Spleen (tissue), 11 donors: ENCODE results near the gene CSNK1G2. TPM values are rescaled to one million over a fixed set of nuclear protein-coding genes. Genes with fewer than 3 reads are reported as not detected.

ENCODE experiments used
- DNase-seq: peaks from one replicate; pipeline ENCODE4 v3.0.0-alpha.2; 2020
- H3K27ac ChIP-seq, 8 donors: fragments of 200-600 bp; sonication (generic) in 7 of 8; 1 replicate in 4 of 8; 2 replicates in 4 of 8; pipeline versions ENCODE4 v1.5.0 to v1.8.0; 2016 to 2021; ENCODE audit warnings: inconsistent platforms in 4 of 8, mild to moderate bottlenecking in 4 of 8, moderate library complexity in 1 of 8
- H3K27me3 ChIP-seq, 7 donors: fragments of 200-600 bp; sonication (generic) in 6 of 7; replicated peaks in 1 of 7; 1 replicate in 4 of 7; 2 replicates in 3 of 7; pipeline versions ENCODE4 v1.5.0 to v1.8.0; 2016 to 2021; ENCODE audit warnings: inconsistent platforms in 3 of 7, mild to moderate bottlenecking in 1 of 7
- H3K36me3 ChIP-seq, 6 donors: fragments of 200-600 bp; sonication (generic) in 5 of 6; 1 replicate in 4 of 6; 2 replicates in 2 of 6; pipeline versions ENCODE4 v1.5.0 to v1.8.0; 2016 to 2021; ENCODE audit warnings: inconsistent platforms in 2 of 6
- H3K4me1 ChIP-seq, 6 donors: fragments of 200-600 bp; sonication (generic) in 5 of 6; 1 replicate in 3 of 6; 2 replicates in 3 of 6; pipeline versions ENCODE4 v1.5.0 to v1.8.0; 2016 to 2021; ENCODE audit warnings: inconsistent platforms in 3 of 6
- H3K4me3 ChIP-seq, 8 donors: fragments of 200-600 bp; sonication (generic) in 7 of 8; 1 replicate in 4 of 8; 2 replicates in 4 of 8; pipeline versions ENCODE4 v1.5.0 to v1.8.0; 2016 to 2021; ENCODE audit warnings: inconsistent platforms in 4 of 8, mild to moderate bottlenecking in 4 of 8, moderate library complexity in 2 of 8
- H3K9me3 ChIP-seq, 8 donors: fragments of 200-600 bp; sonication (generic) in 7 of 8; 1 replicate in 4 of 8; 2 replicates in 4 of 8; pipeline versions ENCODE4 v1.5.0 to v1.8.0; 2016 to 2021; ENCODE audit warnings: inconsistent platforms in 4 of 8
- CTCF ChIP-seq, 11 experiments: fragments of 200-600 bp in 7 of 11; fragments of 450-650 bp in 4 of 11; sonication (generic) in 4 of 11; IDR thresholded peaks in 8 of 11; conservative IDR thresholded peaks in 3 of 11; 1 replicate in 7 of 11; 2 replicates in 4 of 11; pipeline versions ENCODE4 v1.4.0 to v1.8.0; 2016 to 2021; ENCODE audit warnings: antibody characterized with exemption in 11 of 11, inconsistent platforms in 4 of 11, mild to moderate bottlenecking in 1 of 11
- POLR2A ChIP-seq, 3 donors: fragments of 450-650 bp; IDR thresholded peaks; one replicate each; pipeline ENCODE4 v1.5.1; 2017; ENCODE audit warnings: antibody characterized with exemption in 3 of 3, mild to moderate bottlenecking in 1 of 3
- POLR2AphosphoS5 ChIP-seq, 3 donors: sonication (generic); formaldehyde crosslinking; IDR thresholded peaks; one replicate each; pipeline ENCODE4 v1.5.1; 2017; ENCODE audit warnings: antibody characterized with exemption in 3 of 3
- WGBS, 5 donors: extraction: QIAGEN DNeasy Blood & Tissue Kit in 3 of 5; methylation state at CpG; one replicate each; pipeline versions ENCODE4 v1.1.5 to v1.1.7; 2013 to 2018; 5-methylcytosine and 5-hydroxymethylcytosine counted together
- intact Hi-C: fragments of 100-400 bp; cut with DNase I; formaldehyde crosslinking; loops from one replicate; pipeline ENCODE4 v1.15.0; 2023; ENCODE audit warnings: low total_unique reads
- polyA plus RNA-seq, 3 donors: library from polyadenylated mRNA; stranded (reverse); fragments of 200-250 nt; gene quantifications; one replicate each; pipeline ENCODE4 v1.2.1, GENCODE V29; 2013
- total RNA-seq, 7 donors: library from RNA; depleted of rRNA in 3 of 7; stranded (reverse); fragments of >200 nt in 3 of 7; fragmentation: NEBNext Ultra II Directional in 4 of 7; extraction: Animal tissue kit (Norgen Biotek cat#: 25700) in 4 of 7; gene quantifications; one replicate each; pipeline versions ENCODE4 v1.1.0 to v1.2.1, GENCODE V29; 2016 to 2021
- donor health status: healthy with polysubstance abuse.
- donor health status: DM: no; HTN: no; CAD: no; lungs with moderate emphysema.
- donor health status: DM: no; HTN: no; CAD: no.
- donor health status: Bipolar disorder and iron deficiency.
- donor health status: healthy.
- donor health status: DM: no; HTN: no; CAD: no.
- donor health status: DM: yes; HTN: yes; CAD: no.

The CSNK1G2 gene
- total and polyA plus RNA-seq, 10 donors: 52.5 to 120 (median 93.8) TPM

- Histone ChIP-seq H3K9me3 (no peaks in the 10 kb centered on the region), H3K4me3 (no peak overlapping the region), H3K27me3 (no peaks in the 10 kb centered on the region), H3K36me3 (peaks cover 2 to 100% (median 81%) of the 10 kb centered on the region in 6 donors), H3K4me1 (peaks cover 0 to 8% (median 2%) of the 10 kb centered on the region in 6 donors), H3K27ac (no peak overlapping the region)
- intact Hi-C loops: no loop called here
- DNase-seq: no peak
- 72 to 84% (median 79%) methylated on average over 32 to 35 of the region's 35 CpGs for WGBS, 5 donors
- no peak for TF ChIP-seq POLR2A (IDR thresholded peaks at IDR 0.05)
- no peak for TF ChIP-seq CTCF (IDR thresholded peaks at IDR 0.05 in 8 of 11, conservative IDR thresholded peaks at IDR 0.05 in 3 of 11)
- peak in 1 of 3 donors; percentile 11 for TF ChIP-seq POLR2AphosphoS5 (IDR thresholded peaks at IDR 0.05)
Observed at GRCh38 chr19:1980091-1980808, 39.3 kb downstream of the CSNK1G2 start.

DNA sequence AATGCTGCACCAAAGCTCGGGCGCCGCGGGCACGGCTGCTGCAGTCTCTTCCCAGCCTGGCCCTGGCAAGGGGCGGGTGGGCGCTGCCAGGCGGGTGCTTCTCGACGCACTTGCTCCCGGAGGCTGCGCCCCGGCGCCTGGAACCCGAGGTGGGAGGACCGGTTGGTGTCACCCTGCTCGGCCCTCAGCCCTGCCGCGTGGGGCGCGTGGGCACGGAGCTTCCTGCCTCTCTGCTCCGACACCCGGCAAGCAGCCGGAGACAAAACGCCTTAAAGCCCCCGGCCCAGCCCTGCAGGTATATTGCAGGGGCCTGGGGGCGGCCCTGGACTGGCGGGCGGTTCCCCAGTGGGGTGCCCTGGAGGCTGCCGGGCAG, 39.8 kb downstream of the CSNK1G2 start:
- intact Hi-C loops: no loop called here
- no peaks in the 10 kb centered on the region for H3K9me3 ChIP-seq
- TF ChIP-seq POLR2A (IDR thresholded peaks at IDR 0.05) (no peak), POLR2AphosphoS5 (IDR thresholded peaks at IDR 0.05) (peak in 1 of 3 donors; percentile 43)
- H3K36me3 ChIP-seq: peaks cover 2 to 100% (median 81%) of the 10 kb centered on the region in 6 donors
- H3K27me3 ChIP-seq: no peaks in the 10 kb centered on the region
- peaks cover 0 to 8% (median 2%) of the 10 kb centered on the region in 6 donors for H3K4me1 ChIP-seq
- no peak overlapping the region for H3K27ac ChIP-seq
- no peak overlapping the region for H3K4me3 ChIP-seq
- no peak for DNase-seq
- 89 to 98% (median 94%) methylated on average over 8 to 31 of the region's 31 CpGs for WGBS, 5 donors

- peak overlapping the region in 1 of 8 donors; percentile 30 for H3K27ac ChIP-seq
- 79 to 84% (median 84%) methylated on average over 20 of the region's 20 CpGs for WGBS, 5 donors
- H3K27me3 ChIP-seq: no peaks in the 10 kb centered on the region
- H3K4me1 ChIP-seq: peaks cover 0 to 8% (median 2%) of the 10 kb centered on the region in 6 donors
- peaks cover 2 to 100% (median 82%) of the 10 kb centered on the region in 6 donors for H3K36me3 ChIP-seq
- H3K4me3 ChIP-seq: no peak overlapping the region
- no peak for DNase-seq
- no peak for TF ChIP-seq CTCF (IDR thresholded peaks at IDR 0.05 in 8 of 11, conservative IDR thresholded peaks at IDR 0.05 in 3 of 11)
- TF ChIP-seq POLR2A (IDR thresholded peaks at IDR 0.05): no peak
- no peak for TF ChIP-seq POLR2AphosphoS5 (IDR thresholded peaks at IDR 0.05)
- intact Hi-C loops: no loop called here
- no peaks in the 10 kb centered on the region for H3K9me3 ChIP-seq
Observed at GRCh38 chr19:1981253-1981652, 40.3 kb downstream of the CSNK1G2 start.

- H3K4me3 ChIP-seq: no peak overlapping the region
- no peak for DNase-seq
- intact Hi-C loops: no loop called here
- no peak overlapping the region for H3K27ac ChIP-seq
- peaks cover 2 to 100% (median 91%) of the 10 kb centered on the region in 6 donors for H3K36me3 ChIP-seq
- TF ChIP-seq POLR2AphosphoS5 (IDR thresholded peaks at IDR 0.05) (no peak), CTCF (IDR thresholded peaks at IDR 0.05 in 8 of 11, conservative IDR thresholded peaks at IDR 0.05 in 3 of 11) (no peak), POLR2A (IDR thresholded peaks at IDR 0.05) (no peak)
- H3K27me3 ChIP-seq: no peaks in the 10 kb centered on the region
- H3K4me1 ChIP-seq: peaks cover 0 to 8% (median 2%) of the 10 kb centered on the region in 6 donors
- no peaks in the 10 kb centered on the region for H3K9me3 ChIP-seq
- WGBS, 5 donors: 93 to 99% (median 96%) methylated on average over 10 of the region's 10 CpGs
Observed at GRCh38 chr19:1984357-1984756, 43.4 kb downstream of the CSNK1G2 start.
